VCaP (cell line): ENCODE measurements around the gene EXOC8.

Source experiments
- H3K27ac ChIP-seq: fragments of 450-650 bp; 2 replicates; pipeline ENCODE4 v1.5.1; 2017
- TF ChIP-seq, protein P1 (sequence below): fragments of 450-650 bp; conservative IDR thresholded peaks from 2 replicates; pipeline ENCODE4 v1.5.1; 2017; ENCODE audit warnings: mild to moderate bottlenecking, moderate library complexity

Gene EXOC8

DNA sequence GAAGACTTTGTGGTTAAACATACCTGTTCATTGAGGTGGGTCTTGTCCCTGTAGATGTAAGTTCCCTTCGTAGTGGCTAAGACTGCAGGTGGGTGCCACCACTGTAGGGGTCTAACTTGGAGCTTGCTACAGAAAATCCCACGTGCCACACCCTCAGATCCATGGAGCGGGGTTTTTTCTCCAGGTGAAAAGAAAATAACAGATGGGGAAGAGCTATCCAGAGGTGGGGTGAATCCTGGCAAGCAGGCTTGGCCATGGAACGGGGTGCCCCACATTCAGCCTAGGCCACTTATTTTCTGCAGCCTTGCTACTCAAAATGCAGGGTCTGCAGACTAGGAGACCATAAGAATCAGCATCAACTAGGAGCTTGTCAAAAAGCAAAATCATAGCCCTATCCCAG, 24.0 kb downstream of the EXOC8 start:
- TF ChIP-seq, protein P1, sequence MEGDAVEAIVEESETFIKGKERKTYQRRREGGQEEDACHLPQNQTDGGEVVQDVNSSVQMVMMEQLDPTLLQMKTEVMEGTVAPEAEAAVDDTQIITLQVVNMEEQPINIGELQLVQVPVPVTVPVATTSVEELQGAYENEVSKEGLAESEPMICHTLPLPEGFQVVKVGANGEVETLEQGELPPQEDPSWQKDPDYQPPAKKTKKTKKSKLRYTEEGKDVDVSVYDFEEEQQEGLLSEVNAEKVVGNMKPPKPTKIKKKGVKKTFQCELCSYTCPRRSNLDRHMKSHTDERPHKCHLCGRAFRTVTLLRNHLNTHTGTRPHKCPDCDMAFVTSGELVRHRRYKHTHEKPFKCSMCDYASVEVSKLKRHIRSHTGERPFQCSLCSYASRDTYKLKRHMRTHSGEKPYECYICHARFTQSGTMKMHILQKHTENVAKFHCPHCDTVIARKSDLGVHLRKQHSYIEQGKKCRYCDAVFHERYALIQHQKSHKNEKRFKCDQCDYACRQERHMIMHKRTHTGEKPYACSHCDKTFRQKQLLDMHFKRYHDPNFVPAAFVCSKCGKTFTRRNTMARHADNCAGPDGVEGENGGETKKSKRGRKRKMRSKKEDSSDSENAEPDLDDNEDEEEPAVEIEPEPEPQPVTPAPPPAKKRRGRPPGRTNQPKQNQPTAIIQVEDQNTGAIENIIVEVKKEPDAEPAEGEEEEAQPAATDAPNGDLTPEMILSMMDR = no peak
- H3K27ac ChIP-seq = no peak overlapping the region

DNA sequence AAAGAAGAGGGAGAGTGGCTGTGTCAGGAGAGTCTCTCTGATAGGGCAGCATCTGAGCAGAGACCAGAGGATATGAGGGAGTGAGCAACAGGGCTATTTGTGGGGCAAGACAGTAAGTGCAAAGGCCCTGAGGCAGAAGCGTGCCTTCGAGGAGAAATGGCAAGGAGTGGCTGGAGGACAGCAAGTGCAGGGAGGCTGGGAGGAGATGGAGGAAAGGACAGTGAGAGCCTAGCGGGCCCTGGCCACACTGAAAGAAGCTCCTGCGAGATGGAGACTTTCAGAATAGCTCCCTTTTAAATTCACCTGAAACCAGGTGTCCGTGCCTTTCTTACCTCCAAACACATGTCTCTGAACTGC, 25.2 kb downstream of the EXOC8 start:
- no peak overlapping the region for H3K27ac ChIP-seq
- TF ChIP-seq, protein P1 = no peak

DNA sequence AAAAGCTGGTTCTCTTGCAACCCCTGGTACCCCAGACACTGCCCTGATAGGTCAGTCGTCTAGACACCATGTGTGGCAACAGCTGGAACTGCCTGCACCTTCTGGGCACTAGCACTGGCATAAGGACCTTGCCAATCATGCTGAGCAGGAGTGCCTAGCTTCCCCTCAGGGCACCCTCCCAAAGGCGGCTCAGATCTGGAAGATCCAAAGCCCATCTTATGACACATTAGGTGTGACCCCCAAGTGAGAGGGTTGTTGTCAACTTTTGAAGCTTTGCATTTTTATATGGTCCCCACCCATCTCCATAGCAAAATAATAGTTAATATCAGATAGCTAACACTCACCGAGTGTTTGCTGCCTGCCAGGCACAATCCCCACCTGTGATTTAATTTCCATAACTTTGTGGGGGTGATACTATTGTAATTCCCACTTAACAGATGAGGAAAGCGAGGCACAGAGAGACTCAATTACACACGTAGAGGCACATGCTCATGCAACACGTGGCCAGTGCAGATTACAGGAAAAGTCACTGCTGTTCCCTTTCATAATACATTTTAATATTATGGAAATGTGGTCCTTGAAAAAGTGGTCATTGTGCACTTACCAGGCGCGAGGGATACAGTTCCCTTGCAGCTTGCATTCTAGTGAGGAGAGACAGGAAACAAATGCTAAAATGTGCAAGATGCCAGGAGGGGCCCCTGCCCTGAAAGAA, 25.8 kb downstream of the EXOC8 start:
- no peak overlapping the region for H3K27ac ChIP-seq
- TF ChIP-seq, protein P1 = no peak

DNA sequence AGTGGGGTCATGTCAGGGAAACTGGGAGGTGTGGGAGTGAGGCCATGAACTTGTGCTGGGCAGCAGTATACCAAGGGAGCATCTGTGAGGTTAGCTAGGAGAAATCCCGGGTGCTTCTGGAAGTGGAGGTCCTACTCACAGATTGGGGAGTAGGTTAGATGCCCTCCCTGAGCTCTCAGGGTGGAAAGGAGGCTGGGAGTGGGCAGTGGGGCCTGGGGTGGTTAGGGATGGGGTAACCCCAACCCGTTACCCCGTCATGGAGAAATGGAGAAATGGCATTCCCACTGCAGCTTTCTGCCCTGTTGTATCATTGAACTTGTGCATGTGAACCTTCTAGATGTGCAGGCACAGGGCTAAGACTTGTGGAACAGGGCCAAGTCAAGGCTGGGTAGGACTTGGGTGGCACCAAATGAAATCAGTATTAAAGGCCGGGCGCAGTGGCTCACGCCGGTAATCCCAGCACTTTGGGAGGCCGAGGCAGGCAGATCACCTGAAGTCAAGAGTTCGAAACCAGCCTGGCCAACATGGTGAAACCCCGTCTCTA, 27.2 kb downstream of the EXOC8 start:
- TF ChIP-seq, protein P1 = no peak
- H3K27ac ChIP-seq = no peak overlapping the region

DNA sequence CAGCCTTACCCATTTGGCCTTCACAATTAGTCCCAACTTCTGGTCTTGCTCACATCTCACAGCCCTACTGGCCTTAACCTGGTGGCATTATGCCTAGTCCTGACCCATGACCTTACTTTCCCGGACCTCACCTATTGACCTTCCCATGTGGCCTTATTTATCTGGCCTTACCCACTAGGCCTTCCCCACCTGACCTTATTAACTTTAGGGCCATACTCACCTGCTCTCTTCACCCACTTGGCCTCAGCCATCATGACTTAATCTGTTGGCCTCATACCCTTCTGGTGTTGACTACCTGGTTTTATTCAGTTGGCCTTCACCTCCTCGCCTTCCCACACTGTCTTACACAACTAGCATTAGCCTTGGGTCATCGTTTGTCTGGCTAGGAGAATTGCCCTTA, 35.7 kb downstream of the EXOC8 start:
- TF ChIP-seq, protein P1 = no peak

GRCh38 chr1:231295938-231296337, 41.7 kb downstream of the EXOC8 start:
- TF ChIP-seq, protein P1 = no peak

More for the DNA sequence above, 35.7 kb downstream of the EXOC8 start:
- H3K27ac ChIP-seq = no peak overlapping the region

GRCh38 chr1:231286603-231287002, 51.0 kb downstream of the EXOC8 start:
- TF ChIP-seq, protein P1 = no peak
- no peak overlapping the region for H3K27ac ChIP-seq

More at GRCh38 chr1:231295938-231296337, 41.7 kb downstream of the EXOC8 start:
- H3K27ac ChIP-seq = no peak overlapping the region
